Measurements from ENCODE around the gene SAP130.

SAP130 gene

DNA sequence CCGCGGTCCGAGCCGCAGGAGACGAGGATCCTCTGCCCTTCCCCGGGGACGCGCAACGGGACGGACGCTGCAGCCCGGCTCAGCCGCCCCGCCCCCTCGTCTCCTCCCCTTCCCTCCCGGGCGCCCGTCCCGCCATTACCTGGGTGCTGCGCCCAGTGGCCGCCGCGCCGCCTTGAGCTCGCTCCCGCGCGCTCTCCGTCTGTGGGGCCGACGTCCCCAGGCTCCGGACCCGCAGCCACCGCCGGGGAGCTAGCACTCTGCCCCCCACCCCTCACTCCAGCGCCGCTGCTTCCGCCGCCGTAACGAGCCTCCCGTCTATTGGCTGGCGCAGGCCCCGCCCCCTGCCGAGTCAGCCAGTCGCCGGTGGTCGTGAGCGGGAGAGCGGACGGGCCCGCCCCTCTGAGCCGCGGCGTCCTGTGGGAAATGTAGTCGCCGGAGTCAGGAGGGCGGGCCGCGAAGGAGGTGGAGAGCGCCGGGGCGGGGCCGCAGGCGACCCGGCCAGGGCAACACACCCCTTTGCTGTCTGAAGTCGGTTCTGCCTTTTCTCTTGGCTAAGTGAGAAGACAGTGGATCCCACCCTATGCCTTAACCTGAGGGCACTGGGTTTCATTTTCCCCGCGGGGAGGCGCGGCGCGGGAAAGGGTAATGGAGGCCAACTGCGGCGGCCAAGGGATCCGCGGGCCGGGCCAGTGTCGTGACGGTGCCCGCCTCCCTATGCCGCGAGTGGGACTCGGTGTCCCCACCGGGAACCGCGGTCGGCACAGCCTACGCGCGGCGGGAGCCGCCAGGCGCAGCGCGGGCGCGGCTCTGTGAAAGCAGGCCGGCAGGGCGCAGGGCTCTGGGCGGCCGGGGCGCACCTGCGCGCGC lies at the start of gene SAP130:
Gene SAP130 (minus strand): TSS at position 259 of the 867 bp plus-strand sequence. CDS start 1,767 bp downstream, outside the sequence.
- peak within 1 kb of the TSS; percentile 84 for H3K27ac Mint-ChIP-seq

DNA sequence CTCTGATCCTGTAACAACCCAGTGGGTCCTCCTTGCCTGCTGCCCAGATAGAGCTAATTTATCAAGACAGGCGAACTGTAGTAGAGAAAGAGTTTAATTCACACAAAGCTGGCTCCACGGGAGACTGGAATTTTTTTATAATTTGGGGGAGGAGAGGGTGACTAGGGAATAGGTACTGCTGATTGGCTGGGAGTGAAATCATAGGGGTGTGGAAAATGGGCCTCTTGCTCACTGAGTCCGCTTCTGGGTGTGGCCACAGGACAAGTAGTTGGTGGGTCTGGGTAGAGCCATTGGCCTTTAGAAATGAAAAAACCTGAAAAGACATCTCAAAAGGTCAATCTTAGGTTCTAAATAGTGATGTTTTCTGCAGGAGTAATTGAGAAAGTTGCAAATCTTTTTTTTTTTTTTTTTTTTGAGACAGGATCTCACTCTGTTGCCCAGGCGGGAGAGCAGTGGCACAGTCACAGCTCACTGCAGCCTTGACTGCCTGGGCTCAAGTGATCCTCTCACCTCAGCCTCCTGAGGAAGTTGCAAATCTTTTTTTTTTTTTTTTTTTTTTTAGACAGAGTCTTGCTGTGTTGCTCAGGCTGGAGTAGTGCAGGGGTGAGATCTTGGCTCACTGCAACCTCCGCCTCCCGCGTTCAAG lies 48.7 kb upstream of the SAP130 start:
- H3K36me3 Mint-ChIP-seq: no peaks in the 10 kb centered on the region
- no peaks in the 10 kb centered on the region for H3K9me3 Mint-ChIP-seq (ENCODE audit: low read depth)
- H3K4me3 Mint-ChIP-seq: no peak overlapping the region
- no peaks in the 10 kb centered on the region for H3K4me1 Mint-ChIP-seq (ENCODE audit: low read depth)
- no peaks in the 10 kb centered on the region for H3K27me3 Mint-ChIP-seq
- no peak overlapping the region for H3K27ac Mint-ChIP-seq

More for the DNA sequence above, at the start of gene SAP130:
- Mint-ChIP-seq H3K36me3 (peaks cover 2% of the 10 kb centered on the region), H3K27me3 (no peaks in the 10 kb centered on the region), H3K4me3 (peak within 1 kb of the TSS; percentile 96), H3K4me1 (ENCODE audit: low read depth) (peaks cover 19% of the 10 kb centered on the region), H3K9me3 (ENCODE audit: low read depth) (no peaks in the 10 kb centered on the region)

DNA sequence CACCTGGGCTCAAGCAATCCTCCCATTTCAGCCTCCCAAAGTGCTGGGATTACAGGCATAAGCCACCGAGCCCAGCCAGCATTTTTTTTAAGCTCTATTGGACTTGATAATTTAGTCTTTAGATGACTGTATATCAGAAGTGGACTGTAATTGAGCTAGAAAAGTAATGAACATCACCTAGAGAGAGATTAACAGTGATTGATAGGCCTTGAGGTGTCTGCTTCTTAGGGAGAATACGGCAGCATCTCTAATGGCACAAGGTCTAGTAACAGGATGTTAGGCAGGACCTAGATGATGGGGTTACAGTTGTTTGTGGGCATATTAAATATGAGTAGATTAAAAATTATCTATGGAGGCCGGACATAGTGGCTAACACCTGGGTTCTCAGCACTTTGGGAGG lies 45.4 kb upstream of the SAP130 start:
- Mint-ChIP-seq H3K36me3 (no peaks in the 10 kb centered on the region), H3K4me3 (no peak overlapping the region), H3K27me3 (no peaks in the 10 kb centered on the region), H3K27ac (no peak overlapping the region), H3K4me1 (ENCODE audit: low read depth) (no peaks in the 10 kb centered on the region), H3K9me3 (ENCODE audit: low read depth) (no peaks in the 10 kb centered on the region)

DNA sequence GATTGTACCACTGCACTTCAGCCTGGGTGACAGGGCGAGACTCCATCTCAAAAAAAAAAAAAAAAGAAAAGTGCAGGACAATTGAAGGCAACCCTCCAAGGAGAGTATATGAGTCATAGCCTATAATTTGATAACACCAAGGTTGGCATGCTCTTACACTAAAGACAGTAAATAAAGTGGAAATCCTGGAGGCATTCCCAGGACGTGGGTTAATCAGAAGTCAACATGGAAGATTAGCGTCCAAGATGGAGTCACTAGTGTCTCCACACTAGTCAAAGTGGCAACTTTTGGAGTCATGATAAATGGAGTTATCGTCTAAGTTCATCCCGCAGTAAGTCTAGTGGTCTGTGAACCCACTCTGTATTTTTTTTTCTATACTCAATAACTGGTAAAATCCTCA lies 41.9 kb upstream of the SAP130 start:
- Mint-ChIP-seq H3K27ac (no peak overlapping the region), H3K4me3 (no peak overlapping the region), H3K4me1 (ENCODE audit: low read depth) (no peaks in the 10 kb centered on the region), H3K27me3 (no peaks in the 10 kb centered on the region), H3K9me3 (ENCODE audit: low read depth) (no peaks in the 10 kb centered on the region), H3K36me3 (no peaks in the 10 kb centered on the region)

DNA sequence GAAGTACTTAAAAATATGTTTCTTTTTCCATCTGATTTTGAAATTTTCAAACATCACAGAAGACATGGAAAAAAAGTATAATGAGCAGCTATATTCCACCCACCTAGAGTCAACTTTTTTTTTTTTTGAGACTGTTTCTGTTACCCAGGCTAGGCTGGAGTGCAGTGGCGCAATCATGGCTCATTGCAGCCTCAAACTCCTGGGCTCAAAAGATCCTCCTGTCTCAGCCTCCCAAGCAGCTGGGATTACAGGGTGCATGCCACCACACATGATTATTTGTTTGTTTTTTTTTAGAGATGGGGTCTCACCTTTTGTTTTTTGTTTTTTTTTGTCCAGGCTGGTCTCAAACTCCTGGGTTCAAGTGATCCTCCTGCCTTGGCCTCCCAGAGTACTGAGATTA lies 36.5 kb upstream of the SAP130 start:
- Mint-ChIP-seq H3K36me3 (no peaks in the 10 kb centered on the region), H3K9me3 (ENCODE audit: low read depth) (no peaks in the 10 kb centered on the region), H3K27ac (no peak overlapping the region), H3K4me3 (no peak overlapping the region), H3K27me3 (no peaks in the 10 kb centered on the region), H3K4me1 (ENCODE audit: low read depth) (no peaks in the 10 kb centered on the region)

DNA sequence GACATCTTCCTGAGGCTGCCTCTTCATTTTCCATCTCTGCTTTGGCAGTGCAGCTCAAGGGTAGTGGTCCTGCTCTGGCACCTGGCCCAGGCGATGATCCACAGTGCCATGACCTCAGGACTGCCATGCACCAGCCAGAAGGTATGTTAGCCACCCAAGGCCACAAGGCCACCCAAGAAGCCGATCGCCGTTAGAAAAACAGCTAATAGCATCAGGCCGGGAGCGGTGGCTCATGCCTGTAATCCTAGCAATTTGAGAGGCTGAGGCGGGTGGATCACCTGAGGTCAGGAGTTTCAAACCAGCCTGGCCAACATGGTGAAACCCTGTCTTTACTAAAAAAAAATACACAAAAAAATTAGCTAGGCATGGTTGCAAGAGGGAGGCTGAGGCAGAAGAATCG lies 34.7 kb upstream of the SAP130 start:
- Mint-ChIP-seq H3K36me3 (no peaks in the 10 kb centered on the region), H3K27me3 (no peaks in the 10 kb centered on the region), H3K9me3 (ENCODE audit: low read depth) (no peaks in the 10 kb centered on the region), H3K4me1 (ENCODE audit: low read depth) (no peaks in the 10 kb centered on the region), H3K27ac (no peak overlapping the region), H3K4me3 (no peak overlapping the region)

DNA sequence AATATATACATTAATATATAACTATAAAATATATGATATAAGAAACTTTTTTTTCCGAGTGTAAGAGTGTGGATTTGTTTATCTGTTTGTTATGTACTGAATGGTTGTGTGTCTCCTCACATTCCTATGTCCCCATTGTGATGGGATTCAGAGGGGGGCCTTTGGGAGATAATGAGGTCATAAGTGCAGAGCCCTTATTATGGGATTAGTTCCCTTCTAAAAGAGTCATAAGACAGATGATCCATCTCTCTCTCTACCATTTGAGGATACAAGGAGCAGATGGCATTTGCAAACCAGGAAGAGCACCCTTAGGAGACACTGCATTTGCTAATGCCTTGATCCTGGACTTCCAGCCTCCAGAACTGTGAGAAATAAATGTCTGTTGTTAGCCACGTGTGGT lies 30.3 kb upstream of the SAP130 start:
- Mint-ChIP-seq H3K4me3 (no peak overlapping the region), H3K27me3 (no peaks in the 10 kb centered on the region), H3K27ac (no peak overlapping the region), H3K4me1 (ENCODE audit: low read depth) (no peaks in the 10 kb centered on the region), H3K36me3 (no peaks in the 10 kb centered on the region), H3K9me3 (ENCODE audit: low read depth) (no peaks in the 10 kb centered on the region)

DNA sequence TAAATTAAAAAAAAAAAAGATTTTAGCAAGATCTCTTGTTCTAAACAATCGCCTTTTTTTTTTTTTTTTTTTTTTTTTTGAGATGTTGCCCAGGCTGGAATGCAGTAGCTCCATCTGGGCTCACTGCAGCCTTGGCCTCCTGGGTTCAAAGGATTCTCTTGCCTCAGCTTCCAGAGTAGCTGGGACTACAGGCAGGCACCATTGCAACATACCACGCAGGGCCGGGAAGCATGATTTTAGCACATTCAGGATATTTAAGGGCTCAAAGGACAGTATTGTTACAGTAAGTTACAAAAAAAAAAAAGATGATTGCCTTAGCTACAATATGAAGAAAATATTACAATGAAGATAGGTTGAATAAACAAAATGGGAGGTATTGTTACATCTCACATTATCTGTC lies 29.5 kb upstream of the SAP130 start:
- Mint-ChIP-seq H3K36me3 (no peaks in the 10 kb centered on the region), H3K4me1 (ENCODE audit: low read depth) (no peaks in the 10 kb centered on the region)

DNA sequence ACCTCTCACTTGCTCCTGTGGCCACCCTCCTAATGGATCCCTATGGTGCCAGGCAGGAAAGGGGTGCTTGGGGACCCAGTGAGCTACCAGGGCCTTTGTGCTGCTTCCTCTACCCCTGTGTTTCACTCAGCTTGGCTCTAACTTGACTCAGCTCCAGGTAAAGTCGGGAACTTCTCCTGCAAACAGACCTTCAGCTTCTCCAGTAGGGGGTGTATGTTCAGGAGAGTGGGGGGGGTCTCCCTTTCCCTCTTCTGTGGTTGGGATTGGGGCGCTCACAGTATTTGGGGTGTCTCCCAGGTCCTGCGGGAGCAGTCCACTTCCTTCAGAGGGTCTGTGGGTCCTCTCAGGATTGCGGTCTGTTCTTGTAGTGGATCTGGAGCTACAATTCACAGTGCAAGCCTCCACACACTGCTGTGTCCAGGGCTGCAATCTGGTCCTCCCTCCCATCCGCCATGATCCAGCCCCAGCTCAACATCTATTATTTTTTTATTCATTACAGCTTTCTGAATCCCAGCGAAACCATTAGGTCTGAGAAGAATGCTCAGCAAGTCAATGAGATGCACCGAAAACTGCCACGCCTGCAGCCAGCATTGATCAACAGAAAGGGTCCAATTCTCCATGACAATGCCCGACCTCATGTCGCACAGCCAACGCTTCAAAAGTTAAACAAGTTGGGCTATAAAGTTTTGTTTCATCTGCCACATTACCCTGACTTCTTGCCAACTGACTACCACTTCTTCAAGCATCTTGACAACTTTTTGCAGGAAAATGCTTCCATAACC lies 26.4 kb upstream of the SAP130 start:
- Mint-ChIP-seq H3K27ac (no peak overlapping the region), H3K27me3 (peaks cover 9% of the 10 kb centered on the region), H3K36me3 (peaks cover 9% of the 10 kb centered on the region), H3K9me3 (ENCODE audit: low read depth) (peaks cover 10% of the 10 kb centered on the region), H3K4me3 (no peak overlapping the region), H3K4me1 (ENCODE audit: low read depth) (no peaks in the 10 kb centered on the region)

More for the DNA sequence above, 29.5 kb upstream of the SAP130 start:
- H3K9me3 Mint-ChIP-seq (ENCODE audit: low read depth): no peaks in the 10 kb centered on the region
- H3K4me3 Mint-ChIP-seq: no peak overlapping the region
- no peak overlapping the region for H3K27ac Mint-ChIP-seq
- peaks cover 3% of the 10 kb centered on the region for H3K27me3 Mint-ChIP-seq

DNA sequence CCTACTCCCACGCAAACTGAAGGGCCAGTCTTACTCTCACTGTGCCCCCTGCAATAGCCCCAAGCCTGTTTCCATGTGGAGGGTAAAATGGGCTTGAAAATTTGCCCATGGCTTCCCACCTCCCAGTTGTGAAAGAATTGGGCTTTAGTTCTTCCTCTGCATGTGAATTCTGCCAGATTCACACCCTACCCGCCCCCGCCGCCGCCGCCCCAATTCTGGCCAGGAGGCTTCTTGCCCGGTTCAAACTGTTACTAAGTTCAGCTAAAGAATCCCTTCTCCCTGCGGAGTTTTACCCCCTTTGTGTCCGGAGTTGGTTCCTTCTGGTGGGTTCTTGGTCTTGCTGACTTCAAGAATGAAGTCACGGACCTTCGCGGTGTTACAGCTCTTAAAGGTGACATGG lies 25.5 kb upstream of the SAP130 start:
- H3K36me3 Mint-ChIP-seq: peaks cover 9% of the 10 kb centered on the region
- H3K4me3 Mint-ChIP-seq: no peak overlapping the region
- H3K27ac Mint-ChIP-seq: no peak overlapping the region
- peaks cover 13% of the 10 kb centered on the region for H3K9me3 Mint-ChIP-seq (ENCODE audit: low read depth)
- H3K27me3 Mint-ChIP-seq: peaks cover 9% of the 10 kb centered on the region
- H3K4me1 Mint-ChIP-seq (ENCODE audit: low read depth): no peaks in the 10 kb centered on the region

DNA sequence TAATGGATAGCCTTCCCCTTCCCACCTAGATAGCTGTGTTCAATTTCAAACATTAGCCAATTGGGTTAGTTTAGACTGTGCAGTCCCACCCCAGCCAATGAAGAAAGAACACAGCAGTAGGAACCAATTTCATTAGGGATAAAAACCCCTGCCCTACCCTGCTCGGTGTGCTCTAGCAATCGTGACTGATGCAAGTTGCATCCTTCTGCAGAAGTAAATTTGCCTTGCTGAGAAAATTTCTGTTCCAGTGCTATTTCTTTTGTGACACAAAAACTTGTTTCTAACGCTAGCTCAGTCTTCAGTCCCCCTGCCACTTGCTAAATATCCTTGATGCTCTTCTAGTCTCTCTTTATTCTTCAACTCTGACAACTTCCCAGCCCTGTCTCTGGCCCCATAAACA lies 15.2 kb upstream of the SAP130 start:
- H3K36me3 Mint-ChIP-seq: peaks cover 6% of the 10 kb centered on the region
- no peak overlapping the region for H3K27ac Mint-ChIP-seq
- H3K4me3 Mint-ChIP-seq: no peak overlapping the region
- H3K9me3 Mint-ChIP-seq (ENCODE audit: low read depth): peaks cover 15% of the 10 kb centered on the region
- no peaks in the 10 kb centered on the region for H3K4me1 Mint-ChIP-seq (ENCODE audit: low read depth)
- peaks cover 13% of the 10 kb centered on the region for H3K27me3 Mint-ChIP-seq

DNA sequence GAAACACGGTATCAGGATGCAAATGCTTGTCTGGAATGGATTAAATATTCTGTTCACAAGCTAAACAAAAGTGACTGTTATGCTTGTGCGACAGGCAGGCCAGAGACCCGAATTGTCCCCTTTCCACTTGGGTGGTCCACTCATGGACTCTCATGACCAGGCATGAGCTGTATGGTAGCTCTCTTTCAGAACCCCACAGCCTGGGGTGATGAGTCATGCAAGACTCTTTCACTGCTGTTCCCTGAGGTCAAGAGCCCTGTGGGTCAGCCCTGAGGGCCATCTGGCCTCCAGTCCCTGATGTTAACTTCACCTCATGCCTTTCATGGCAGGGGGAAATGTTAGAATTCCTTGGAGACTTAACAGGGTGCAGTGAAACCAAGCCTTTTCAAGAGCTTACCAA lies 13.7 kb upstream of the SAP130 start:
- Mint-ChIP-seq H3K4me3 (no peak overlapping the region), H3K9me3 (ENCODE audit: low read depth) (peaks cover 15% of the 10 kb centered on the region), H3K36me3 (peaks cover 6% of the 10 kb centered on the region), H3K27ac (no peak overlapping the region), H3K4me1 (ENCODE audit: low read depth) (no peaks in the 10 kb centered on the region), H3K27me3 (peaks cover 8% of the 10 kb centered on the region)

DNA sequence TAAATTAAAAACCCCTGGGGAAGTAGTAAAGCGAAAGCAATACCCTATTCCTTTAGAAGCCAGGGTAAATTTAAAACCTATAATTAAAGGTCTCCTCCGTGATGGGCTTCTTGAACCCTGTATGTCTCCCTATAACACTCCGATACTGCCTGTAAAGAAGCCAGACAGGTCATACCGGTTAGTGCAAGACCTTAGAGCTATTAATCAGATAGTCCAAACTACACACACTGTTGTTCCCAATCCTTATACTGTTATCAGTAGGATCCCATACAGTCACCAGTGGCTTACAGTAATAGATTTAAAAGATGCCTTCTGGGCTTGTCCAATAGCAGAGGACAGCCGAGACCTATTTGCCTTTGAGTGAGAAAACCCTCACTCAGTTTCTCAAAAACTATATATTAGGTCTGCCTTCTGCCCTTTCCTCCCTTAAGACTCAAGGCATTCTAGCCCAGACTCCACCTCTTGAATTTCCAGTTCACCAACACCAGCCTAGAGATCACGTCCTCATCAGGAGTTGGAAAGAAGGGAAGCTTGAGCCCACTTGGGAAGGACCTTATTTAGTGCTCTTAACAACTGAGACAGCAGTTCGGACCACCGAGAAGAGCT lies 12.4 kb upstream of the SAP130 start:
- H3K27me3 Mint-ChIP-seq: peaks cover 8% of the 10 kb centered on the region
- no peaks in the 10 kb centered on the region for H3K4me1 Mint-ChIP-seq (ENCODE audit: low read depth)
- H3K4me3 Mint-ChIP-seq: no peak overlapping the region
- H3K9me3 Mint-ChIP-seq (ENCODE audit: low read depth): peaks cover 15% of the 10 kb centered on the region
- H3K27ac Mint-ChIP-seq: no peak overlapping the region
- peaks cover 8% of the 10 kb centered on the region for H3K36me3 Mint-ChIP-seq

DNA sequence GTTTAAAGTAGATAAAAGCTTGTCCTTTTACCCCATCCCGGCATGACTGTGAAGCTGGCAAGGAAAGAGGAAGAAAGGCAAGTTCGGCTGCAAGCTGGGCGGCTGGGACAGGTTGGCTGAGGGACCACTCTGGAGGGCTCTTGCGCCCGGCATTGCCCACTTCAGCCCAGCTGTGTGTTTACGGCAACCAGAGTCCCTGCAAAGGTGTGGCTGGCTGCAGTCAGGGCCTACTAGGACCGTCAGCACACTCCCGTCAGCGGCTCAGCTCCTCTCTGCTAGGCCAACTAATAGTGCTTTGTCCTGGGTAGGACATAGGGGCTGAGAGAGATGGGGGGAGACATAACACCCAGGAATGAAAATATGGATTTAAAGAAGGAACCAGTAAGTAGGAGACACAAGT lies 11.7 kb upstream of the SAP130 start:
- H3K4me1 Mint-ChIP-seq (ENCODE audit: low read depth): no peaks in the 10 kb centered on the region
- no peak overlapping the region for H3K27ac Mint-ChIP-seq
- H3K27me3 Mint-ChIP-seq: peaks cover 8% of the 10 kb centered on the region
- peaks cover 8% of the 10 kb centered on the region for H3K36me3 Mint-ChIP-seq
- H3K4me3 Mint-ChIP-seq: no peak overlapping the region
- H3K9me3 Mint-ChIP-seq (ENCODE audit: low read depth): peaks cover 15% of the 10 kb centered on the region

DNA sequence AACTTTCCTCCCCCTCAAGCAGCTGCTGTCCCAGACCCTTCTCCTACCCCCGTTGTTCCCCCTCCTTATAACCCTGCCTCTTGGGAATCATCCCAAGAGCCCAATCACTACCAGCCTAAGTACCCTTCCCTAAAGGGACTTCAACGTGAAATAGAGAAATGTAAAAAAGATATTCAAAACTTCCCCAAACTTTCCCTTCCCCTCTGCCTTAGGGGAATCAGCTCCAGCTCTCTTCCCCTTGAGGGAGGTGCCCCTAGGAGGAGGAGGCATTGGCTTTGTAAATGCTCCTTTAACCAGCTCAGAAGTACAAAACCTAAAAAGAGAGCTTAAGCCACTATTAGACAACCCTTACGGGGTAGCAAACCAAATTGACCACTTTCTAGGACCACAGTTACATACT lies 10.6 kb upstream of the SAP130 start:
- H3K36me3 Mint-ChIP-seq: peaks cover 8% of the 10 kb centered on the region
- no peaks in the 10 kb centered on the region for H3K4me1 Mint-ChIP-seq (ENCODE audit: low read depth)
- H3K27ac Mint-ChIP-seq: no peak overlapping the region
- peaks cover 8% of the 10 kb centered on the region for H3K27me3 Mint-ChIP-seq
- H3K9me3 Mint-ChIP-seq (ENCODE audit: low read depth): peaks cover 11% of the 10 kb centered on the region
- no peak overlapping the region for H3K4me3 Mint-ChIP-seq
